ENCODE results near the gene TF. TPM values are rescaled to one million over a fixed set of nuclear protein-coding genes. Genes with fewer than 3 reads are reported as not detected.
"Not testable (repeated sequence)": the region's sequence is repeated elsewhere in the genome, so short reads cannot be mapped to it uniquely, and the experiment has no call there.

Gene TF
- total RNA-seq = under 0.01 and 0.85 TPM in 2 replicates

DNA sequence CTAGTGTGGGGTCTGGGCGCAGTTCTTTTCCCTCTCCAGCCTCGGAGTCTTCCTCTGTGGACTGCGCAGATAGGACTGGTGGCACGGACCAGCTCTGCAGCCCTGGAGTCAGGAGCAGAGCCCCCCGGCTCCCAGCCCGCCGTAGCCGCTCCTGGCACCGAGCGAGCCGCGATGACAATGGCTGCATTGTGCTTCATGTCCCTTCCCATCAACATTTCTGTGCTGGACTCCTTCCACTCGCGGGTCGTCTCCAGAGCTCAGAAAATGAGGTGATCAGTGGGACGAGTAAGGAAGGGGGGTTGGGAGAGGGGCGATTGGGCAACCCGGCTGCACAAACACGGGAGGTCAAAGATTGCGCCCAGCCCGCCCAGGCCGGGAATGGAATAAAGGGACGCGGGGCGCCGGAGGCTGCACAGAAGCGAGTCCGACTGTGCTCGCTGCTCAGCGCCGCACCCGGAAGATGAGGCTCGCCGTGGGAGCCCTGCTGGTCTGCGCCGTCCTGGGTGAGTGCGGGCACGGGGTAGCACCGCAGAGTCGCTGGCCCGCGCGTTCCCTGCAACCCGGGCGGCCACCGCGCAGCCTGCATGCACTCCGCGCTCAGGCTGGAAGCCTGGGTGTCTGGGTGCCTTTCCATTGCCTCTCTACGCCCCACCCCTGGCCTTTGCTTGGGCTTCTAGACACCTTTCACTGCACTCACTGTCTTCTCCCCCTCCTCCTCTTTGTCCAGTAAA lies at the start of gene TF:
Gene TF, plus strand, starts transcription at position 413 of the 731 bp plus-strand sequence. Its CDS starts 48 bp downstream, at position 461.
- no peak for DNase-seq

DNA sequence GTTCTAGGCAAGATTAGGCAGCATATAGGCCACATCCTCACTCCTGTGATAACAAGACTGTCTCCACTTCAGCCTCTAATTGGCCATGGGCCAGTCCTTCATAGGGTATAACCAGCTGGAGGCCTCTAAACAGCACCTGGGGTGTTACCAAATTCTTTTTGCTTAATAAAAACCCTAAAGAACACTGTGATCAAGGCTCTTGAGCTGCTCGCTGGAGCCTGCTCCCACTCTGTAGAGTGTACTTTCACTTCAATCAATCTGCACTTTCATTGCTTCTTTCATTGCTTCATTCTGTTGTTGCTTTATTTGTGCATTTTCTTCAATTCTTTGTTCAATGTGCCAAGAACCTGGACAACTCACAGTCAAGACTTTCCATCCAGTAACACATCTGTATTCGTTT lies 48.2 kb upstream of the TF start:
- DNase-seq = no peak

DNA sequence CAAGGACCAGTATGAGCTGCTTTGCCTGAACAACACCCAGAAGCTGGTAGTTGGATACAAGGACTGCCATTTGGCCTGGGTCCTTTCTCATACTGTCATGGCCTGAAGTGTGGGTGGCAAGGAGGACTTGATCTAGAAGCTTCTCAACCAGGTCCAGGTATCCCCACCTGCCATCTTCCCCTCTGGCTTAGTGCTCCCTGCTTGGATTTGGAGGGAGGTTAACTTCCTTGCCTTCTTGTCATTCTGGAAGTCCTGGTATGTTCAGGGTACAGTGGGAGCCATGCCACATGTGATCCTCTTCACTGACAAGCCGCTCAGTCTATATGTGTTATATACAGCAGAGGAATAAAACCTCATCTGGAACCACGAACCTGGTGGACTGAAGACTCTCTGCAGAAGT lies 46.7 kb upstream of the TF start:
- no peak for DNase-seq

DNA sequence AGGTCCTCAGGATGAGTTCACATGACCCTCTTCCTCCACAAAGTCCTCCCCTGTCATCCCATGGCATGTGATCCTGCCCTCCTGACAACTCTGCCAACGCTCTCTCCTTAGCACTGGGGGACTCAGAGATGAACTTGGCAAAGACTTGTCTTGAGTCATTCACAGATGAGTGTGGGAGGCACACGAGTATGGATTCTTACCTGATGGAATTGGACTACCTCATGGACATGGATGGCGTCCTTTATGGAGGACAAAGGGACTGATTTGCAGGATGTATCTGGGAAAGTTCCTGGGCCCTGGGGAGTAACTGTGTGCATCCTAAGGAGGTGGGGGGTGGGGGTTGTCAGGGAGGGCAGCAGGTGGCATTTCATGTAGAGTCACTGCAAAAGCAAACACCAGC lies 46.3 kb upstream of the TF start:
- no peak for DNase-seq

DNA sequence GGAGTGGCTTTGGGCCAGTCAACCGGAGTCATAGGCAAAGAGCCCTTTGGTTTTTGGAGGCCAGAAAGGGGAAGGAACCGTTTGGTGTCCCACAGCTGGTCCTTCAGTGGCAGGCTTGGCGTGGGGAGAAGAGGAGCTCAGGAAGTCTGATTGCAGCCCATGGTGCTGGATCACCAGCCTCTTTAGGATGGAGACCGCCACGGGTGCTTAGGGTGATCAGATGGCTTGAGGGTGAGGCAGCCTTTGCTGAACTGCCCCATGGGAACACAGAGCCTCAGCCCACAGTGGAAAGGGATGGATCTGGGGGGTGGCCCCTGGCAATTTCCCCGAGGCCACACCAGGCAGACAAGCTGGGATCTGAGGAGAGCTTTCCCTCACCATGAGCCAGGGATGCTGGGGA lies 45.8 kb upstream of the TF start:
- DNase-seq = no peak

DNA sequence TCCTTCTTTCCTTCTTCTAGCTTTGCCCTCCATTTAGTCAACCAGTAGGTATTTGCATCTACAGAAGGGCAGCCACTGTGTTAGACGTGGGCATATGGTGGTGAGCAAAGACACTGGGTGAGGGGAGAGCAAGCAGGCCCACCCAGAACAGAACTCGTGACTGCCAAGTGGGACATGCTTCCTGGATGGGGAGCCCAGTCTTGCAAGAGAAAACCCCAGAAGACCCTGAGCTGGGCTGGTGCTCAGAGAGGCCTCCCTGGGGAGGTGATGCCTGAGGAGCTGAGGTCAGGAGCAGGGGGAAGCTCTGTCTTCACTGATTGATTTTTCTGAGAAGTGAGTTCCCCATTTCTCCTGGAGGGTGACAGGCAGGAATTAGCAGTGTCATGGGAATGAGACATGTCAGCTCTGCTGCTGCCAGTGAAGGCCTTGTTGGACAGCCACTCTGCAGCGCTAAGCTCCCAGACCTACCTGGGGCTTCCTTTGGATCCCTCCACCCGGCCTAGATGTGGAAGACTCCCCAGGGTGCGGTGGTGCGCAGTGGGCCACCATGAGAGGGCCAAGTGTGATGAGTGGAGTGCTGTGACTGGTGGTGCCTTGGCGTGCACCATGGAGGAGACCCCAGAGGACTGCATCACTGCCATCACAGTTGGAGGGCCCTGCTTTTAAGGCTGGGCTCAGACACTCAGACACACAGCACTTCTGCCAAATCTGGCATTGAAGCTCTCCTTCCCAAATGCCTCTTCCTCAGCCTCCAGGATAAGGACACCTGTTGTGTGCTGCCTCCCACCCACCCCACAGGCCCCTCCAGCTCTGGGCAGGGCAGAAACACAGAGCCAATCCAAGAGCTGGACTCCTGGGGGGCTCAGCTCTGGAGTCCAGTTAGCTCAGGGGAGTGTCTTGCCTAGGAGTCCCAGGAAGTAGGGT lies 44.5 kb upstream of the TF start:
- DNase-seq = no peak

DNA sequence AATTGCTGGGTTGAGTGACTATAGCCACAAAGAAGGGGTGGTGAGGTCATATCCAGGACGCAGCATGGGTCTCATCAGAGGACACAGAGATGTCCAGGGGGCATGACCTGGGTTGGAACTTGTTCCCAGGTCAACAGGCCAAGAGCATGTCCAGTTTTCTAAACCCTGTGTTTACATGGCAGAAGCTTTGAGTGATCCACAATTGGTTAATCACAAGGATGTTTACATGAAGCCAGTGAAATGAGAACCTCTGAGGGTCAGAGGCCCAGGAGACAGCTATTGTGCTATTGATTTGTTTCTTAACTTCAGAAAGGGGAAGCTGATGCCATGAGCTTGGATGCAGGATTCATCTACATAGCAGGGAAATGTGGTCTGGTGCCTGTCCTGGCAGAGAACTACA lies 42.3 kb upstream of the TF start:
- no peak for DNase-seq

DNA sequence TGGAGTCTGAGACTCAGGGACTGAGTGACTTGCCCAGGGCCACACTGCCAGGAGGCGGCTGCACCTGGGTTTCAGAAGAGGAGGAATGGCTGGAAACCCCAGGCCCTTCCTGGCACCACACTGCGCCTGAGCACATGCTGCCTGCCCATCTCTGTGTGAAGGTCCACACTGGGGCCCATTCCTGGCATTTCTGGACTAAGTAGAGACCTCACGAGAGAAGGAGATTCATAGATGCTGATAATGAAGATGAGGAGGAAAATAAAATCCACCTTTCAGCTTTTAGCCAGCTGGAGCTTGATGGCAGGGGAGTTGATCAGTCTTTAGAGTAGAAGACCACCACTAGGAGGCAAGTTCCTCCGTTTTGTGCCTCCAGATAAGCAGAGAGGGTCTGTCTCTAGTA lies 40.2 kb upstream of the TF start:
- DNase-seq = no peak

DNA sequence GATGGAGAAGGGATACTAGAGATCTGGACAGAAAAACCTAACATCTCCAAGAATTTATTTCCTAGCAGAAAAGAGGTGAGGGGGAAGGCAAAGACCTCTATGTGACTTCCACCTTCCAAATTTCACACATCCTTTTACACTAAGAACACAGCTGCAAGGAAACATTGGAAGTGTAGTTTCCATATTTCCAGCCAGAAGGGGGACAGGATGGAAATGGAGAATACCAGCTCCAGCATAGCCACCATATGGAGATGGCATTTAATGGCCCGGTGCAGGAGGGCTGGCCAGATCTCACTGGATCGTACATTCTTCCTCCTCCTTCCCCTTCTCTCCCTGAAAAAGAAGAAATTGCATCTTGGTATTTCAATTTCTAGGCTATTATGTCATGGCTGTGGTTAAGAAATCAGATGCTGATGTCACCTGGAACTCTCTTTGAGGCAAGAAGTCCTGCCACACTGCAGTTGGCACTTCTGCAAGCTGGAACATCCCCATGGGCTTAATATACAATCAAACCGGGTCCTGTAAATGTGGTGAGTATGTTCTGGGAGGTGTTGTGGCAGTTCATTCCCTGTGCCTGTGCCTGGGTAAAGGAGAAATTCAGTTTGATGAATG lies 36.9 kb upstream of the TF start:
- DNase-seq = no peak

DNA sequence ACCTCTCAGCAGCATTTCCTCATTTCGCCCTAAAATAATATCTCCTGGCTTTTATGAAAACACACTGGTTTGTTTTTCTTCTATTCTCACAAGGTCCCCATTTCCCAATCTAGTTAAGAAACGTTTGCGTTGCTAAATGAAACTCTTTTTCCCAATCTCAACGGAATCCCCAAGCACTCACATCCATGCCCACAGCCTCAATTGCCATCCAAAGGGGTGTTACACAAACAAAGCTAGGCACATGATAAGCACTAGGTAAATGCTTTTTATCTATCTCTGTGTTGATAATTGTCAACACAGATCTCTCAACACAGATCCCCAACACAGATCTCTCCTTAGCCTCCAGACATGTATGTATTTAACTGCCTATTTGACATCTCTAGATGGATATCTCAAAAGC lies 35.2 kb upstream of the TF start:
- DNase-seq = no peak

DNA sequence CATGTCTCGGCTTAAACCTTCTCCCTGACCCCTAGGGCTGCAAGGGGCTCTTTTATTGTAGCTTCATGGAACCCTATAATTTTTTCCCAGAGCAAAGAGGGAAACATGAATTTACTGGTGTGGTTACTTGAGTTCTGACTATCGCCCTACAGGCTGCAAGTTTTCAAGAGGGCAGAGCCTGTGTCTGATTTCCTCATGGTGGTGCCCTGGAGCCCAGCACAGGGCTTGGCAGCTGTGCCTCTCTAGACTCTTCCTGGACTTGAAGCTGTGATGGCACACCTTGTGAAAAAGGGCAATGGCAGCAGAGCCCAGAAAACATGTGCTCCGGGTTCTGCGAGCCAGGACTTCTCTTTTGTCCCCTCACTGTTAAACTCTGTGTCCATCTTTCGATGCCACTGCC lies 34.2 kb upstream of the TF start:
- DNase-seq = no peak

DNA sequence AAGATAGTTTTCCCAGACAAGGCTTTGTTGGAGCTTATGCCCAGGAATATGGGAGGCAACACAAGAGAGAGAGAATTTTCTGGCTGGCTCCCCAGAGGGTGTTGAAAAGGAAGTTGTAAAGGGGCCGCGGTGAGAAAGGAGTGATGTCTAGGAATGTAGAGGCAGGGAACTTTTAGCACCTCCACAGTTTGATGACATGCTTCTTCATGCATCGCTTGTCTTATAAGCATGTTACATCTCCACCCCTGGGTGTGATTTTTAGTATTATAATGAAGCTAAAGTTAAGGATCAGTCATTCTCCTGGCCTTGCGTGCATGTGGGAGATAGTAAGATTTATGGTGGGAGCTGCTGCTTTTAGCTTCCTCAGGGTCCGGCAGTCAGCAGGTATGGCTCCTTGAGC lies 32.8 kb upstream of the TF start:
- DNase-seq = no peak

DNA sequence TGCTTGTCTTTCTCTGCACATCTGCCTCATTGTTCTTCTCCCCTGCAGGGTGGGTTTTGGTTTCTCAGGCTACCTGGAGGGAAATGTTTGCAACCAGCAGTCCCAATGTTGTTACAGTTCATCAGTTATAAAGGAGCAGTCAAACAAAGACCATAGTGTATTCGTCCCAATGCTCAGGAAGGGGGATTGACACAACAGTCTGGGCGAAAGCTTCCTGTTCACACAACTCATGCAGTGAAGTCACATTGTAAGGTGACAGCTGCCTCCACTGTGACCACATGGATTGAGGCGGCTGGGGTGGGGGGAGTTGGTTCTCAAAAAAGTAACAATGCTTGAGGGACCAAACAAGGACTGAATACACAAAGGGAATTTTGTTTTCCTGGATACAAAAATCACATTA lies 28.8 kb upstream of the TF start:
- DNase-seq = no peak

DNA sequence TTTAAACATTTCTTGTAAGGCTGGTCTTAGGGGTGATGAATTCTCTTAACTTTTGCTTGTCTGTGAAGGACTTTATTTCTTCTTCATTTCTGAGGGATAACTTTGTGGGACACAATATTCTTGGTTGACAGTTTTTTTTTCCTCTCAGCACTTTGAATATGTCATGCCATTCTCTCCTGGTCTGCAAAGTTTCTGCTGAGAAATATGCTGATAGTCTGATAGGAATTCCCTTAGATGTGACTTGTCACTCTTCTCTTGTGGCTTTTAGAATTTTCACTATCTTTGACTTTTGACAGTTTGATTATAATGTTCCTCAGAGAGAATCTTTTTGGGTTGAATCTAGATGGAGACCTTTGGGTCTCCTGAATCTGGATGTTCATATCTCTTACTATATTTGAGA lies 23.3 kb upstream of the TF start:
- DNase-seq = no peak

DNA sequence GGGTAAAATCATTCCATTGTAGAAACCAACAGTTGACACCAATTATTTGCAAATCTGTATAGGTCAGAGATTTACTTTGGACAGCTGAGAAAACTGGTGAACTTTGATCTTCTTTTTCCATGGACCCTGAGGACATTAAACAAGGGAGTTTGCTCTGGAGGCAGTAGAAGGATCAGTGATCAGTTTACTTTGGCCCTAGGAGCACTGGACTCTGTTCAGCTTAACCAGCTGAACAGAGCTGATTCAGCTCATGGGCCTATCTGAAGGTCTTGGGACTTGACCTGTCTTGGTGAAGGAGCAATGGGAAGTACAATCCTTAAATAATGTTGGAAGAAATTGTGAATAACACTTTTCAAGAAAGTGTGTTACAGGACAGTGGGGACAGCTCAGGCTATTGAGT lies 15.2 kb upstream of the TF start:
- DNase-seq = no peak

DNA sequence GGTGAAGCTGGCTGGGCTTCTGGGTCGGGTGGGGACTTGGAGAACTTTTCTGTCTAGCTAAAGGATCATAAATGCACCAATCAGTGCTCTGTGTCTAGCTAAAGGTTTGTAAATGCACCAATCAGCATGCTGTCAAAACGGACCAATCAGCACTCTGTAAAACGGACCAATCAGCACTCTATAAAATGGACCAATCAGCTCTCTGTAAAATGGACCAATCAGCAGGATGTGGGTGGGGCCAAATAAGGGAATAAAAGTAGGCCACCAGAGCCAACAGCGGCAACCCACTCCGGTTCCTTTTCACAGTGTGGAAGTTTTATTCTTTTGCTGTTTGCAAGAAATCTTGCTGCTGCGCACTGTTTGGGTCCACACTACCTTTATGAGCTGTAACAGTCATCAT lies 14.0 kb upstream of the TF start:
- DNase-seq = not testable (repeated sequence)

DNA sequence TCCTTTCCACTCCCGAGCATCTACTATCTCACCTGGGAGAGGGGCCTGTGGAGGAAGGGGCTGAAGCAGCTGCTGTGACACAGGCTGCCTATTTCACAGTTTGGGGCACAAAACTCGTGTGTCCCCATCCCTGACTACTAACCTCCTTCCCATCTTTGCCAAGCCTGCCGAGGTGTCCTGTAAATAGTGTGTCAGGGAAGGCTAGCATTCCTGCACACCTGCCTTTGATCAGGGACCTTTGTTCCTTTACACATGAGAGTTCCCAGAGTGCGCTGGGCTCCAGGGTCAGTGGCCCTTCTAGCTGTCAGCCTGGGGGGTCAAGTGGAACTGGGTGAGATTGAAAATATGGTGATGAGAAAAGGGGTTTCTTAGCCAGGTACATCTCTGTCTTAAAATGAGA lies 13.0 kb upstream of the TF start:
- DNase-seq = no peak

DNA sequence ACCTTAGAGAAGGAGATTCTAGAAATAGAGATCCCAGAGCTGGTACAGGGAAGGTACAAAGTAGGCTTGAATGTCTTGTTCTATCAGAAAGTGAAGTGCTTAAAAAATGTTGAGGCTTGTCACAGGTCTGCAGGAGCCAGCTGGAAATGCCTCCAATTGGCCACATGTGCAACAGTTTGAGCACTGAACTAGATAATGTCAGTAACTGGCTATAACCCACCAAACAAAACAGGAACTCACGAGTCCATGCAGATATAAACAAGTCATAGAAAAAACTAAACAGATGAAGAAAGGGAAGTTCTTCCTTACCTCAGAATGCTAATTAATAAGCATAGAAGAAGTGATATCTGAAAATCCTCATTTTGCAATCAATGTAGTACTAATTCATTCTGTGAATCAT lies 11.9 kb upstream of the TF start:
- no peak for DNase-seq

DNA sequence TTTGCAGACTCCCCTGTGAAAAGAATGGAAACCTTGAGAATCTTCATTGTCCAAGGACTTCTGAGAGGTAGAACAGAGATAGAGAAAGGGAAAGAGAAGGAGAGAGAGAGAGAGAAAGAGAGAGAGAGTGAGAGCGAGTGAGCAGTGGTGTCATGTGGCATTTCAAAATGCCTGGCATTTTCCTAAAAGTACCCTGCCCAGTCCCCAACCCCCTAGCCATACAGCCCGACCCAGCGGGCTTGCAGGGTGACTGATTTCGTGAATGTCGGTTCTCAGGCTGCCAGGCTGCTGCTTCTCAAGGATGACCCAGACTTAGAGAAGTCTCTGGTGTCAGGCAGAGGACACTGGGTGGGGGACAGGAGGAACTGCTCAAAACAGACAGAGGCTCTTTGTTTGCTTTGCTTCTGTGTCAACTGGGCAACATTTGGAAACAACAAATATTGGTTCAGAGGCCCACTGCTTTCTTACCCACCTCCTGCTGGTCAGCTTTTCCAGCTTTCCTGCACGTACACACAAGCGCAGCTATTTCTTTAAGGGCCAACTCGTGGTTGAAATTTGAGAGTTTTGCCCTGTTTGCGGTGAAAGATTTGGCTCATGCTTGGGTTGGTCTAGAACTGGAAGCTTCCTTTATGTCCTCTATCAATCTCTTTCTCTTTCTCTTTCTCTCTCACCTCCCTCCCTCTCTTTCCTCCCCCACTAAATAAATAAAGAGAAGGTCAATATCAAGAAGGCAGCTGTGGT lies 3.7 kb upstream of the TF start:
- DNase-seq = no peak

DNA sequence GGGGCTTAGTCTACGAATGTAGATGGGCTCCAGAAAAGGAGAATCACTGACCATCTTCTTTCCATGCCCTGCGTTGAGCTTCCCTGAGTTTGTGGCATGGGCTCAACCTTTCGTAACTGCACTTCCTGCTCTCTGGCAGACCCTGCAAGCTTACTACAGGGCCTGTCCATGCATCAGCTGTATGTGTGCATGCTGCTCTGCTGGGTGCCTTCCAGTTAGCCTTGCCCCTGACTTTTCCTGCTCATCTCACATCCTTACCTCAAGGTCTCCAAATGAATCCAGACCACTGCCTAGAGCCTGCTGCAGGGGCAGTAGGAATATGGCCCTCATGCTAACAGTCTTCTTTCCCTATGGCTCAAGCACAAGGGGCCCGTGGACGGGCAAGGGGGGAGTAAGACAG lies 2.0 kb upstream of the TF start:
- DNase-seq = no peak

DNA sequence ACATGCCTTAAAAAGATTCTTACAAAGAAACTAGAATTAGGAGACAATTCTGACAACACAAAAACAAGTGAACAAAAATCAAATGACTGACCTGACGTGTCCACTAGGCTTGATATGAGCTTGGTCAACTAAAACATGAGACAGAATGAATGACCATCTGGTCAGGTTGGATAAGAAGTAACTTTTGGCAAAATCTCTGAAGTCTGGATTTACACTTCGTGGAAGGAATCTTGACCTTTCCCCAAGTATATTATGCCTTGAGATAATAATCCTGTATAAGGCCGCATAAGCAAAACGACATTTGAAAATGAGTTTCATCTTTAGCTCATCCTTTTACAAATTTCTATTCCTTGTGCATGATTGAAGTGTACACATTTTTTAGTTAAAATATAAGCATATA lies 1.1 kb upstream of the TF start:
- no peak for DNase-seq

DNA sequence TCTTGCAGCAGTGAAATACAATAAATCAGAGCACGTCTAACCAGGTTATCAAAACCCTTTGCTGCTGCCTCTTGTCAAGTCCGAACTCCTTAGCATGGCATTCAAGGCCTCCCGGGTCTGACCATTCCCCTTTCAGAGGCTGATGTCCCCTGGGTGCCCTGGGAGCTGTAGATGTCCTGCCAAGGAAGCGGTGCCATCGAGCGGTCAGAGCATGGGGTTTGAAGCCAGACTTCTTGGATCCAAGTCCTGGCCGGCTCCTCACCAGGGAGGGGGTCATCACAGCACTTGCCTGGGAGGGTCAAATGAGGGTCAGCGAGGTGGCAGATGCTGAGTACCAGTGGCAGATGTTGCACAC lies 496 bp downstream of the TF start:
- DNase-seq = no peak

DNA sequence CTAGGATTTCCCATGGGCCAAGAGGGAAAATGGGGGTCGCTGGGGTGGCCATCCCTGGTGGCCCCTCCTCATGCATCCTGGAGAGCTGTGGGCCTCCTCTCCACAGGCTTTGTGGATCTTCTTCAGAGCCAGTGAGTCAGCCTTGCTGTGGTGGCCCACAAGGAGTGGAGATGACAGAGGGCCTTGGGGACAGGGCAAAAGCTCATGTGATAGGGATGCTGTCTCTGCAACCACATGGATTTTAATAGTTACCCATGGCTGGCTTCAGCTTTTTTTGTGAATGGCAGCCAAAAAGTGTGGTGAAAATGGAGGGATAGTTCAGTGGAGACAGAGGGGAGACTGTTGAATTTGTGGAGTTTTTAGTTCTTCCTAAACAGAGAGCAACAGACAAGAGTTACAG lies 1.2 kb downstream of the TF start:
- no peak for DNase-seq
